T-helper 1 cell treated with Interleukin-12 subunit alpha and Interleukin-12 subunit beta and Interleukin-4 antibody, amounts not matched to agents 30 ng/mL and 1 ng/mL, for 36 hours (primary cell): ENCODE results near the gene TEX12. TPM values are rescaled to one million over a fixed set of nuclear protein-coding genes. Genes with fewer than 3 reads are reported as not detected.
"Not testable (repeated sequence)": the region's sequence is repeated elsewhere in the genome, so short reads cannot be mapped to it uniquely, and the experiment has no call there.

Source experiments
- intact Hi-C: fragments of 100-400 bp; cut with micrococcal nuclease; formaldehyde crosslinking; loops from one replicate; pipeline ENCODE4 v1.15.1; 2024
- total RNA-seq: library from RNA; stranded (reverse); gene quantifications from 2 replicates; pipeline ENCODE4 v1.2.3, GENCODE V29; 2022

The TEX12 gene, protein sequence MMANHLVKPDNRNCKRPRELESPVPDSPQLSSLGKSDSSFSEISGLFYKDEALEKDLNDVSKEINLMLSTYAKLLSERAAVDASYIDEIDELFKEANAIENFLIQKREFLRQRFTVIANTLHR
- 0.46 TPM in 1 of 2 replicates, not detected in the other for total RNA-seq

DNA sequence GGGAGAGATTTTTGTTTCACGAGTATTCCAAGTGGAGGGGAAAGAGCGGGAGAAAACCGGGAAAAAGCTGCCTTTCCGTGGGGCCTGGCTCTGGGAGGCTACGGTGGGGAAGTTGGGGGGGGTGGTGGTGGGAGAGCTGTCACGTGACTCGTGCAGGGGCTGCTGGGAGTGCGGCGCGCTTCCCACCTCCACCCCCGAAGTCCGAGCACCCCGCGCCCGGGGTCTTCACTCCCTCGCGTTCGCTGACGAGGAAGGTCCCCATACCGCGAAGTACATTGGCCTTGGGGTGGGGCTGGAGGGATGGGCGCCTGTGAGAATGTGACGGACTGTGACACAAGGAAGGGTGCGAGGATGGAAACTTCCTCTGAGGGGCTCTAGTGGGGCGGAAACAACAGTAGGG lies at the start of gene TEX12:
Gene TEX12 (plus strand): TSS at position 228 of the 400 bp plus-strand sequence. CDS start 1,897 bp downstream, outside the sequence.
- intact Hi-C loops, result no loop called here

DNA sequence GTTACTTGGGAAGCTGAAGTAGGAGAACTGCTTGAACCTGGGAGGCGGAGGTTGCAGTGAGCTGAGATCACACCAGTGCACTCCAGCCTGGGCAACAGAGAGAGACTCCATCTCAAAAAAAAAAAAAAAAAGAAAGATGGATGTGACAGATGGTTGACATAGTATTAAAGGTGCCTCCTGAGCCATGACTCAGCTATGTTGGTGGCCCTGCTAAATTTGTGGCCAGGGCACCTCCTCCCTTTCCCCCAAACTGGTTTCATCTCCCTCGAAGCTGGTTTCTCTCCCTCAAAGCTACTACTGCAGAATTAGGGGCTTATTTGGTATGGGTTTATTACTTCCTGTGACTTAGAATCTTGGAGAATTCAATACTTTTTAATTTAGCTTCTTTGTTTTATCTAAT lies 49.0 kb upstream of the TEX12 start:
- intact Hi-C loops, result no loop called here

DNA sequence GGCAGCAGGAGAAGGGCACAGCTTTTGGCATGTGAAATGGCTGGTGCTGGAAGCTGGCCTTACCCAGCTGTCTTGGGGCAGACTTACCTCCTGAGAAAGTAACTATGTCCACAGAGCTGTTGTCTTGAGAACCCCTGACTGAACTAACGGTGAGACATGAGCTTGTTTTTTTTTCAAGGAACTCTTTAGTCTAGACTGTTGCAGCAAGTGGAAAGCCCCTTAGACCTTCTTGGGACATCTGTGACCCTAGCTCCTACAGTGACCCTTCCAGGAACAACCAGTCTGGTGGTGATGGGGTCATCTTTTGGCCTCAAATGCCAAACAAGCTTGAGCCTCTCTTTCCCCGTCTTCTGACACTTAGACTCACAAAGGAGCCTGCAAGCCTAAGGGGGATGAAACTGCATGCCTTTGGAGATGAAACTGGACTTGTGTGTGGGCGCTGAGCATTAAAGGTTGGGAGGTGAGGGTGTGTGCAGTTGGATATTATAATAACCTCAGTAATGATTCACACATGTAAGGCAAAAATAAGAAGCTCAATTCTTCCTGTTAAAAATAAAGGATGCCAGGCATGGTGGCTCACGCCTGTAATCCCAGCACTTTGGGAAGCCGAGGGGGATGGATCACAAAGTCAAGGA lies 45.1 kb upstream of the TEX12 start:
- intact Hi-C loops, result no loop called here

DNA sequence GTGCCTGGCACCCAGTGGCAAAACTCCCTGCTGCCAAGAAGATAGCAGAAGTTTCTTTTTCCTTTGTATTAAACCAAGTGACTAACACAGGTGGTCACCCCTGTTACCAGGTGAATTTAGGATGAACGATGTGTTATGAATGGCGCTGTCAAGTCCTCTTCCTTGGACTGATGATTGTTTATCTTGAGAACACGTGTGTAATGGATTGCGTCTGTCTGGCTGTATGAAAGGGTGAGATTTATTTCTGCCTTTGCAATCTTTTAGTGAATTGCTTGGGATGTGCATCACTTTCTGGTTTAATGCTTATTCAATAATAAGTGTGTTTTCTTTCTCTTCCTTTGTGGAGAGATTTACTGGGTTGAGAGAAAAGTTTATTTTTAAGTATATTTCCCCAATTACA lies 44.0 kb upstream of the TEX12 start:
- intact Hi-C loops, result no loop called here

DNA sequence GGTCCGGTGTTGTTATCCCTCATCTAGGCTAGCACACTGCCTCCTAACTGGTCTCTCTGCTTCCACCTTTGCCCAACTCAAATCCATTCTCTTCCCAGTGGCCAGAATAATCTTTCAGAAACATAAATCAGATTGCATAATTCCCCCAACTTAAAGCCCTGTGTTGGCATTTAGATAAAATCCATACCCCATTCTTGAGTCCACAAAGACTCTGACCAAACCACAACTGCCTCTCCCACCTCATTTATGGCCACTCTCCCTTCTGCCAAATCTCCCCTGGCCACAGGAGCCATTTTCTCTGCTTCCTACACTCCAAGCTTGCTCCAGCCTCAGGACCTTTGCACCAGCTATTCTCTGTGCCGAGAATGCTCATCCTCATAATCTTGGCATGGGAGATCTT lies 40.1 kb upstream of the TEX12 start:
- intact Hi-C loops, result no loop called here

DNA sequence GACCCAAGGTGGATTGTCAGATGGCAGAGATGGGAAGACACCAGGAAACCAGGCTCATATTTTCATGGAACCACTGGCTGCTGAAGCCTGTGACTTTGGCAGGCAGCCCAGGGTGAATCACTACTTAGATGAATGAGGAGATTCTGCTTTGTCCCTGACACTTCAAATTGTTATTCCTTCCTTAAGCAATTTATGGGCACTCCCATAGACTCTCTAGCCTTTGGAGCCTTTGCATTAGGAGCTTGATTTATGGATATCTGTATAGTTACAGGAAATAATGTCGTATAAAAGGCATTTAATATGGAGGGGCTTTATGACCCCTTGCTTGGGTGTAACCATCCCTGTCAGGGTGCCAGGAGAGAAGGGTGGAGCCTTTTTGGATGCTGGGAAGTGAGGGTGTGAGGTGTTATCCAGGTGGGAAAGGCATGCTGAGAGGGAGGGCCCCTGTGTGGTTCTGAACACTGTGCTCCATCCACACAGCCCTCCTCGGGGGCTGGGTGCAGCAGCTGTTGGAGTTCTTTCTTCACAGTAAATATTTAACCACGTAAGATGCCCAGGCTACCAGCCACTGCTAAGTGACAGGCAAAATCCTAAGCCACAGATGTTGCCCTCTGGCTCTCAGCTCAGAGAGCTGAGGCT lies 38.6 kb upstream of the TEX12 start:
- intact Hi-C loops, result no loop called here

DNA sequence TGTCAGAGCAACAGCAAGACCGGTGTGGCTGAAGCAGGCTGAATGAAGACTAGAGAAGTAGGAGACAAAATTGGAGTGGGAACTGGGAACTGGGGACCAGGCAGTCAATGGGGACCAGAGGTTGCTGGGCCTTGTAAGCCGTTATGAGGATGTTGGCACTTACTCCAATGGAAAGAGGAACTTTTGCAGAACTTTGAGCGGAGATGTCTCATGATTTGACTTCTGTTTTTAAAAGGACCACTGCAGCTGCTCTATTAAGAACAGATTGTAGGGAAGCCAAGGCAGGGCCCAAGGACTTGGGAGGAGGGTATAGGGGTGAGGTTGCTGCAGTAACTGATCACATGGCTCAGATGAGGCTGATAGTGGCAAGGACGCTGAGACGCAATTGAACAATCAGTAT lies 37.5 kb upstream of the TEX12 start:
- intact Hi-C loops, result no loop called here

DNA sequence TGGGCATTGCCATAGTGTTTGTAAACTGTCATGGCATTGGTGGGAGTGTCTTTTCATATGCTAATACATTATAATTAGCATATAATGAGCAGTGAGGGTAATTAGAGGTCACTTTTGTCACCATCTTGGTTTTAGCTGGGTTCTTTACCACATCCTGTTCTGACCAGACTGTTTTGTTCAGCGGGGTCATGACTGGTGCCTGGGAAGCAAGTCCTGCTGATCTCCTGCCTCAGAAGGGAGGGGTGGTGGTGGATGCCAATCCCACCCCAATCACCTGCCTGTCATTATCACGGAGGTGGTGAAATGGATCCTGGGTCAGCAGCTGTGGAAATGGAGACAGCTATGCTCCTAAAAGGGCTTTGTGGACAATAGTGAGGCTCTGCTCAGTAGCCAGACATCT lies 34.4 kb upstream of the TEX12 start:
- intact Hi-C loops, result no loop called here

DNA sequence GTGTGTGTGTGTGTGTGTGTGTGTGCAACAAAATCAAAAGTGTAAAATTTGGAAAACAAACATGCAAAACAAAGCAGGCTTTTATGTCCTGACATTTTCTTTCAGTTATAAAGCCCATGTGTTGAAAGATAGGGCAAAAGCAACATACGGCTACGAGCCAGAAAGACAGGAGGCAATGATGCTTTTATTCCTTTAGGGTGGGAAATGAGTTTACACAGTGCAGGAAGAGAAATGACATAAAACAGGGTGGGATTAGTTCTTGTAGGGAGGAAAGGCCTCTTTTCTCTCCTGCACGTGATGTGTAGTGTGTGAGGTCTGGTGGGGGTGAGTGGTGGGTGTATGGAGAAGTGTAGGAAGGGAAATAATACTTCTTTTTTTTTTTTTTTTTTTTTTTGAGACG lies 32.7 kb upstream of the TEX12 start:
- intact Hi-C loops, result no loop called here

DNA sequence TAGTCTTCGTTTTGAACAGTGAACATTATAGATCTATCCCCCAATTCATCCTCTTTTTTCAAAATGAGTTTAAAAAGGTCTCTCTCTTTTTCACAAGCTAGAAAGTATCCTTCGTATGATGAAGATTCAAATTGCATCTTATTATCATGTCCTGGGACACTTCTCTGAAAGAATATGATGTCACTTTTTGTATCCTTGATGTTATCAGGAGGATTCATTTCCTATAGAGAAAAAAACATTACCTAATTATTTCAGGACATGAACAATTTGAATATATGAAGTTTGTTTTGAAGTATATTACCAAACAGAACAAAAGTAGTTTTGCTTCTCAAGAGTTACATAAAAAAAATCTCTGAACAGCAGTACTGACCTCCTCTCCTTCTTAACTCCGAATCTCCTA lies 23.6 kb upstream of the TEX12 start:
- intact Hi-C loops, result no loop called here

DNA sequence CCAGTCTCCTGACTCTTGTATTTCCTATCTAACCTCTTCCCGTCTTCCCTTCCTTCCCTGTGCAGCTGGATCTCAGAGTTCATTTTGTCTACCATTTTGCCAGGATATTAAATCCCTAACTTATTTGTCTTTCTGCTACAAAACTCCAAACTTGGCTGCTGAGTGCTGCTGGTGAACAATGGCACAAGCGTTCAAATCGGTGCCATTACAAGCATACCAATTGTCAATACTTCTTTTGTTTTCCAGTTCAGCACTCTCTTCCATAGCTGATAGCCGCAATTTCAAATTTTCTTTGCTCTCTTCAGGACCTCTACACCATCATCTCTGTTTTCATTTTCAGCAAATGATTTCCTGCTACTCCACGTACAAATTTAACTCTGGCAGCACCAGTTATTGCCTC lies 16.7 kb upstream of the TEX12 start:
- intact Hi-C loops, result no loop called here

DNA sequence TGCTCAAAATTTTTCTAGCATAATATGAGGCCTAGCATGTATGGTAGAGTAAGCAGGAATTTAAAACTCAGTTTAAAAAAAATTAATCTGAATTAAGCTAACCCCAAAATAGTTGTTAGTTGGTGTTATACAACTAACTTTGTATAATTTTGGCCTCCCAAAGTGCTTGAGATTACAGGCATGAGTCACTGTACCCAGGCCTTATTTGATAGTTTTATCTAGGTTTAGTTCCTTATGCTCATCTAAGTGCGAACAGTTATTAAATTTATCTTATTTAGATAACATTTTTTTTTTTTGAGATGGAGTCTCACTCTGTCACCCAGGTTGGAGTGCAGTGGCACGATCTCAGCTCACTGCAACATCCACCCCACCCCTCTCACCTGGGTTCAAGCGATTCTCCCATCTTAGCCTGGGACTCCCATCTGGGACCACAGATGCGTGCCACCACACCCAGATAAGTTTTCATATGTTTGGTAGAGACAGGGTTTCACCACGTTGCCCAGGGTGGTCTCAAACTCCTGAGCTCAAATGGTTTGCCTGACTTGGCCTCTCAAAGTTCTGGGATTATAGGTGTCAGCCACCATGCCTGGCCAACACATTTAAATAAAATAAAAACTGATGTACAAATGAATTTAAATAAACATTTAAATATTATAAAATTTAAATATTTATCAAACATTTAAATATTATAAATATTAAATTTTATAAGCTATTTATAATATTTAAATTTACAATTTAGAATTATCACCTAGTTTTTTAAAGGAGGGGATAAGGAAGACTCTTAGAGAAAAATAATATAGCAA lies 10.8 kb upstream of the TEX12 start:
- intact Hi-C loops, result no loop called here

DNA sequence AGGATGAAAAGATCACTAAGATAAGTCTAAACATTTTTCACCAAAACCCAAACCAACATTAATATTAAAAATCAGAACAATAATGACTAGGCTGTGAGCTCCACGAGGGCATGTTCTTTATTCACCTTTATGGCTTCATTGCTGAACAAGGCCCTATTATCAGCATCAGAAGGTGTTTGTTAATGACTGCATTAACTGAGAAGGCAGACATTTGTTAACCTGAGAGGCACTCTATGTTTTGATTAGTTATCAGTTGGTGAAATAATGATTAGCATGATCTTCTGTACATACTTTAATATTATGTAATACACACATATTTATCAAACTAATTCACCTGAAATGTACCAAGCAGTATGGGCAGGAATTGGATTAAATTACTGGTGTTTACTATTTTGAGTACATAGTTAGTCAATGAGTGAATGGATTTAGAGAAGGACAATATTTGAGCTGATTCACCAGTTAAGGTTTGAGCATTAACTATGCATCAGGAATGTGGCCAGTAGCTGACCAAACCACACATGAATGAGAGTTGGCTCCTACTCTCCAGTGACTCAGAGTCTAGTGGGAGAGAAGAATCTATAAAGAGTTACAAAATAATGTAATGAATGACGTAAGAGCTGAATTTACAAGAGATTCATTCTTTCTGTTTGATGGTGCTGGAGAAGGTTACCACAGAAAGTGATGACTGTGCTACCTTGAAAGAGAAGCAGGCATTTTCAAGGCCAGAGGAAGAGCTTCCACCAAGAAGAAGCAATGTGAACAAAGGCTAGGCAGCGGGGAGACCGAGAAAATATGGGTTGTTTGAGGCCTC lies 10.0 kb upstream of the TEX12 start:
- intact Hi-C loops, result no loop called here

DNA sequence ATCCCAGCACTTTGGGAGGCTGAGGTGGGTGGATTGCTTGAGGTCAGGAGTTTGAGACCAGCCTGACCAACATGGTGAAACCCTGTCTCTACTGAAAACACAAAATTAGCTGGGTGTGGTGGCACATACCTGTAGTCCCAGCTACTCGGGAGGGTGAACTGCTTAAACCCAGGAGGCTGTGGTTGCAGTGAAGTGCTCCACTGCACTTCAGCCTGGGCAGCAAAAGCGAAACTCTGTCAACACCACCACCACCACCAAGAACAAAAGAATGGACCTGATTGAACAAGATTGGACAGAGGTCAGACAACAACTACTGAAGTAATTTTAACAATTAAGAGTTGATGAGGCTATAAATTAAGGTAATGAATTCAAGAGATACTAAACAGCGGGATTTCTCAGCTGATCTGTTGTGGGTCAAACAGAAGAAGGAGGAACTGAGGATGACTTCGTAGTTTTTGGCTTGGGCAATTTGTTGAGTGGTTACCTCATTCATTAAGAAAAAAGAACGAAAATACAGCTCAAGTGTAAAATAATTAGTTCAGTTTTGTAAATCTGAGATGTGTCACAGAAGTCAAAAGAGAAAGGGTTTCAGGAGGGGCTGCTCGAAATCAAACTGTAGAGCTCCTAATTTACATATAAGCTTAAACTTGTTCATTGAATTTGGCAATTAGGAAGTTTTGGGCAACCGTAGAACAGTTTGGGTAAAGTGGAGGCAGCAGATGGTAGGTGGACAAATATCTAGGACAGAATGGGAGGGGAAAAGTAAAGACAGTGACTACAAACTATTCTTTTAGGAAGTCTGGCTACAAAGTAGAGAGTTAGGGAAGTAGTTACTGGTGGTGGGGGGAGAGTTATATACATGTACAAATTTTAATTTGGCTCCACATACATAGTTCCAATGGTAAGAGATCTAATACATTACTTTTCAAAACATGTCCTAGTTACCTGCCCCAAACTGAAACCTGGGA lies 7.8 kb upstream of the TEX12 start:
- intact Hi-C loops, result no loop called here

DNA sequence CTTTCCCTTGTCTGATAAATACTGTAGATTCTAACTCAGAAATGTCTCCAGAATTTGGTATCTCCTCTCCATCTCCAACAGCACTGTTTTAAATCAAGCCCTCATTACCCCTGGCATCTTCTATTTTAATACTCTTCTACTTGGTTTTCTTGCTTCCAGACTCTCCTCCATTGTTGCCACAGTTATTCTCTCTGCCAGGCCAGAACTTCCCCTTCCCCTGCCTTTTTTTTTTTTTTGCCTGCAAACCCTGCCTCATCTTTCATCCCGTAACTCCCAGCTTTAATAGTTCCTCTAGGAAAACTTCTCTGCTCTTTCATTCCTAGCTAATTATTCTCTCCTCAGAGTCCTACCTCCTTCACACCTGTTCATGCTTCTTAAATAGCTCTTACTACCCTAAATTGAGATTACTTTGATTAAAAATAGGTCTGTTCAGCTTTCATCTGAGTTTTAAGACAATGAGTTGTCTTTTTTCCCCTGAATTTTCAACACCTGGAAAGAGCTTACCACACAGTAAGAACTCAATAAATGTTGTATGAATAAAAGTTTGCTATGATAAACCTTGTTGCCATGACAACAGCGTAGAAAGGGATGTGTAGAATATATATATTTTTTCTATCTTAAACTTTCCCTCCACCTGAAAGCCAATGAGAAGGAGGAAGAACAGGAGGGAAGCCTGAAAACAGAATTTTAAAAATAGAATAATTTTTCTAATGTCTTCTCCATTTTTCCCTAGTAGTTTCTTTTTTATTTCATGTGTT lies 6.9 kb upstream of the TEX12 start:
- intact Hi-C loops, result no loop called here

DNA sequence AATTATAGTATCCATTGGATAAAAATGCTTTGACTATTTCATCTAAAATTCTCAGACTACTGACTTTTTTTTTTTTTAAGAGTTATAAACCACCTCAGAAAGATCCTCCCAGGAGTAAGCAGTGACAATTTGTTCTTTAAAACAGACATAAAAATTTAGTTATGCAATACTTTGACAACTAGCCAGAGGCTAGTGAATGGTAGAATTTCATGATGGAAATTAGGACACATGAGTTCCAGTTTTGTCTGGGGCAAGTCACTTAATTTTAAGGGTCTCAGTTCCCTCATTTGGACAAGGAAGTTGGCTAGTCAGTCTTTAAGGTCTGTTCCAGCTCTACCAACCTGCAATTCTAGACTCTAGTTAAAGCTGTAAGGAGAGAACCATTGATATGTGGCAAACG lies 6.2 kb upstream of the TEX12 start:
- intact Hi-C loops, result no loop called here

DNA sequence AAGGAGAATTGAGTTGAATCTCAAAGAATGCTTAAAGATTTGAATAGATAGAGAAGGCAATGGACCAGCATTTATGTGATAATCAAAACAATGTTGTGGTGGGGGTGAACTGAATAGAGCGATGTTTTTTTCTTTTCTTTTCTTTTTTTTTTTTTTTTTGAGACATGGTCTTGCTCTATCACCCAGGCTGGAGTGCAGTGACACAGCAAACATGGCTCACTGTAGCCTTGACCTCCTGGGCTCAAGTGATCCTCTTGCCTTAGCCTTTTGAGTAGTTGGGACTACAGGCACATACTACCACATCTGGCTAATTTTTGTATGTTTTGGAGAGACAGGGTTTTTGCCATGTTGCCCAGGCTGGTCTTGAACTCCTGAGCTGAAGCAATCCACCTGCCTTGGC lies 5.0 kb upstream of the TEX12 start:
- intact Hi-C loops, result not testable (repeated sequence)

DNA sequence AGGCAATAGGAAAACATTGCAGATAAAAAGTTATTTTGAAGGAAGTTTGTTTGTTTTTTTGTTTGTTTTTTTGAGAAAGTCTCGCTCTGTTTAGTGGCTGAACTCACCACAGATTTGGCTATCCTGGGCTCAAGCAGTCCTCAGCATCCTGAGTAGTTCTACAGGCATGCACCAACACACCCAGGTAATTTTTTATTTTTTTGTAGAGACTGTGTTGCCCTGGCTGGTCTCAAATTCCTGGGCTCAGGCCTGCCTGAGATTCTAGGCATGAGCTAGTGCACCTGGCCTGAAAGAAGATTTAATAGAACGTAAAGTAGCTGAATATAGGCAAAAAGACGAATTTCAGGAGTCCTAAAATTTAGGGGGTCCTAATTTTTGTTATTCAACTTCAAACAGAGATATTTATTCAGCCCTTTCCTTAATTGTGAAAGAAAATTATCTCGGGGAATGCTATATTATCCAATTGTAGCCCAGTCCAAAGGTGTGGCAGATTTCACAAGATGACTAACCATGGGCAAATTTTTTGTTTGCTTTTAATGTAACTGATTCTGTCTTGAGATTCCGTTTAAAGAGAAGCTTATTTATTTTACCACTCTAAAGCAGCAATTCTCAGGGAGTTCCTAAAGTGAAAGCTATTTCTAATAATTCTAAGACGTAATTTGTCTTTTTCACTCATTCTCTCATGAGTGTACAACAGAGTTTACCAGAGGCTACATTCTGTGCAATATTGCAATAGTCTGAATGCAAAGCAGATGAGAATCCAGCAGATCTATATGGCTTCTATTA lies 4.2 kb upstream of the TEX12 start:
- intact Hi-C loops, result no loop called here
